NCI-H510A treated with DMSO at 0.1 percent for 48 hours (cell line): ENCODE measurements around the gene EID1.
"Not testable (repeated sequence)": the region's sequence is repeated elsewhere in the genome, so short reads cannot be mapped to it uniquely, and the experiment has no call there.

Experiments used
- DNase-seq: peaks from one replicate; lab custom pipeline; 2025; lab: John Stamatoyannopoulos, UW

Gene EID1

GRCh38 chr15:48869966-48870365, 8.0 kb upstream of the EID1 start:
- DNase-seq = no peak

GRCh38 chr15:48871542-48871941, 6.4 kb upstream of the EID1 start:
- DNase-seq = no peak

GRCh38 chr15:48872632-48873031, 5.3 kb upstream of the EID1 start:
- DNase-seq = no peak

GRCh38 chr15:48875241-48875960, 2.5 kb upstream of the EID1 start:
- DNase-seq = no peak

GRCh38 chr15:48876057-48876456, 1.9 kb upstream of the EID1 start:
- no peak for DNase-seq

- DNase-seq = no peak
Observed at GRCh38 chr15:48880070-48880634, 2.2 kb downstream of the EID1 start.

- DNase-seq = no peak
Observed at GRCh38 chr15:48883699-48884098, 5.8 kb downstream of the EID1 start.

GRCh38 chr15:48887144-48887543, 9.2 kb downstream of the EID1 start:
- no peak for DNase-seq

GRCh38 chr15:48888191-48888590, 10.3 kb downstream of the EID1 start:
- no peak for DNase-seq

GRCh38 chr15:48888836-48889235, 10.9 kb downstream of the EID1 start:
- DNase-seq = no peak

- DNase-seq = no peak
Observed at GRCh38 chr15:48889925-48890324, 12.0 kb downstream of the EID1 start.

GRCh38 chr15:48890375-48890972, 12.5 kb downstream of the EID1 start:
- no peak for DNase-seq

- no peak for DNase-seq
Observed at GRCh38 chr15:48891232-48891765, 13.4 kb downstream of the EID1 start.

- DNase-seq = no peak
Observed at GRCh38 chr15:48893311-48893710, 15.4 kb downstream of the EID1 start.

GRCh38 chr15:48896869-48897814, 19.2 kb downstream of the EID1 start:
- DNase-seq = no peak

- DNase-seq = no peak
Observed at GRCh38 chr15:48898032-48898431, 20.1 kb downstream of the EID1 start.

- DNase-seq = no peak
Observed at GRCh38 chr15:48898446-48898845, 20.5 kb downstream of the EID1 start.

GRCh38 chr15:48899793-48900192, 21.9 kb downstream of the EID1 start:
- DNase-seq = no peak

GRCh38 chr15:48904758-48905157, 26.8 kb downstream of the EID1 start:
- DNase-seq = no peak

GRCh38 chr15:48905216-48905615, 27.3 kb downstream of the EID1 start:
- DNase-seq = no peak

- DNase-seq = no peak
Observed at GRCh38 chr15:48905847-48906246, 27.9 kb downstream of the EID1 start.

GRCh38 chr15:48909313-48909712, 31.4 kb downstream of the EID1 start:
- not testable (repeated sequence) for DNase-seq
